CD4-positive, alpha-beta T cell treated with Interleukin-1 beta for 1 hour (primary cell): ENCODE results near the gene CPLANE2.
"Not testable (repeated sequence)": the region's sequence is repeated elsewhere in the genome, so short reads cannot be mapped to it uniquely, and the experiment has no call there.

ENCODE experiments used
- DNase-seq, 2 donors: peaks; one replicate each; pipeline ENCODE4 v3.0.0-alpha.2; 2020 to 2022

Gene CPLANE2

GRCh38 chr1:16208270-16208987 is 28.6 kb downstream of the CPLANE2 start:
- no peak for DNase-seq

GRCh38 chr1:16207318-16208269 is 29.4 kb downstream of the CPLANE2 start:
- DNase-seq = no peak

GRCh38 chr1:16206547-16207317 is 30.3 kb downstream of the CPLANE2 start:
- peak; percentile 94 to 95 for DNase-seq

- no peak for DNase-seq
Measured at GRCh38 chr1:16205891-16206546, 31.0 kb downstream of the CPLANE2 start.

GRCh38 chr1:16205334-16205671 is 31.7 kb downstream of the CPLANE2 start:
- no peak for DNase-seq

- DNase-seq = peak in 1 of 2 donors; percentile 41
Measured at GRCh38 chr1:16204634-16205333, 32.2 kb downstream of the CPLANE2 start.

GRCh38 chr1:16204216-16204615 is 32.8 kb downstream of the CPLANE2 start:
- DNase-seq = no peak

- DNase-seq = no peak
Measured at GRCh38 chr1:16203550-16203949, 33.4 kb downstream of the CPLANE2 start.

- no peak for DNase-seq
Measured at GRCh38 chr1:16202281-16203210, 34.4 kb downstream of the CPLANE2 start.

- no peak for DNase-seq
Measured at GRCh38 chr1:16199700-16200099, 37.3 kb downstream of the CPLANE2 start.

GRCh38 chr1:16199157-16199501 is 37.9 kb downstream of the CPLANE2 start:
- DNase-seq = no peak

- DNase-seq = no peak
Measured at GRCh38 chr1:16198444-16199156, 38.4 kb downstream of the CPLANE2 start.

GRCh38 chr1:16196874-16197273 is 40.1 kb downstream of the CPLANE2 start:
- no peak for DNase-seq

- DNase-seq = not testable (repeated sequence)
Measured at GRCh38 chr1:16196139-16196538, 40.8 kb downstream of the CPLANE2 start.

GRCh38 chr1:16195518-16195905 is 41.5 kb downstream of the CPLANE2 start:
- no peak for DNase-seq

- DNase-seq = no peak
Measured at GRCh38 chr1:16191916-16192546, 45.0 kb downstream of the CPLANE2 start.

- DNase-seq = no peak
Measured at GRCh38 chr1:16191309-16191708, 45.7 kb downstream of the CPLANE2 start.

GRCh38 chr1:16189921-16190621 is 46.9 kb downstream of the CPLANE2 start:
- no peak for DNase-seq

- no peak for DNase-seq
Measured at GRCh38 chr1:16189003-16189402, 48.0 kb downstream of the CPLANE2 start.
